IMR-90 (cell line): Measurements from ENCODE around the gene WNT6. TPM values are rescaled to one million over a fixed set of nuclear protein-coding genes. Genes with fewer than 3 reads are reported as not detected.

Experiments used
- ATAC-seq: fragments of 200-7000 bp; cut with Tn5 transposase; 2 replicates; pipeline ENCODE4 v1.9.1; 2020; ENCODE audit warnings: low read depth, mild to moderate bottlenecking, moderate library complexity
- BruUV-seq: library from RNA; stranded (reverse); fragments of 400-500 nt; replicated peaks from 2 replicates; lab custom pipeline; 2021; lab: Mats Ljungman, UMichigan
- CTCF ChIA-PET: fragments of 300-600 bp; formaldehyde crosslinking; extraction: SDS; loops from one replicate; lab custom pipeline; 2021; ENCODE audit warnings: antibody characterized with exemption; lab: Yijun Ruan, JAX
- POLR2A ChIA-PET: fragments of 300-600 bp; sonication (Branson Sonifier 250); formaldehyde crosslinking; loops from one replicate; lab custom pipeline; 2022; ENCODE audit warnings: antibody characterized with exemption; ENCODE audit not compliant: unreplicated experiment; lab: Charles Lee
- DNase-seq: peaks from one replicate; pipeline ENCODE4 v3.0.0; 2013
- H2AFZ ChIP-seq: replicated peaks from 2 replicates; pipeline ENCODE3; 2013; ENCODE audit warnings: low read length, mild to moderate bottlenecking; ENCODE audit not compliant: poor library complexity
- H2AK5ac ChIP-seq: 2 replicates; pipeline ENCODE4 v1.6.1; 2013; ENCODE audit warnings: low read depth, low read length, inconsistent platforms
- H2AK9ac ChIP-seq: replicated peaks from 2 replicates; pipeline ENCODE3; 2013; ENCODE audit warnings: mild to moderate bottlenecking, low read depth, low read length, moderate library complexity; ENCODE audit not compliant: poor library complexity
- H2BK120ac ChIP-seq: 2 replicates; pipeline ENCODE4 v1.6.1; 2013; ENCODE audit warnings: low read depth, low read length, inconsistent platforms
- H2BK15ac ChIP-seq: 3 replicates; pipeline ENCODE4 v1.6.1; 2013; ENCODE audit warnings: low read depth, low read length, inconsistent platforms
- H2BK20ac ChIP-seq: 2 replicates; pipeline ENCODE4 v1.6.1; 2013; ENCODE audit warnings: low read depth, mild to moderate bottlenecking, inconsistent platforms, low read length, moderate library complexity
- H2BK5ac ChIP-seq: 2 replicates; pipeline ENCODE4 v1.6.1; 2013; ENCODE audit warnings: mild to moderate bottlenecking, low read depth, low read length, inconsistent platforms; ENCODE audit not compliant: poor library complexity, severe bottlenecking
- H3K14ac ChIP-seq: replicated peaks from 2 replicates; pipeline ENCODE4 v1.6.1; 2013; ENCODE audit warnings: low read depth, low read length, inconsistent platforms
- H3K18ac ChIP-seq: 2 replicates; pipeline ENCODE4 v1.6.1; 2013; ENCODE audit warnings: low read depth, low read length, control low read depth
- H3K23ac ChIP-seq: 2 replicates; pipeline ENCODE4 v1.6.1; 2013; ENCODE audit warnings: low read depth, low read length, inconsistent platforms
- H3K27ac ChIP-seq: 2 replicates; pipeline ENCODE4 v1.5.1; 2013; ENCODE audit warnings: mild to moderate bottlenecking, control low read depth, low read length; ENCODE audit not compliant: insufficient read depth
- H3K27me3 ChIP-seq: 2 replicates; pipeline ENCODE4 v1.6.1; 2013; ENCODE audit warnings: low read length; ENCODE audit not compliant: control insufficient read depth, insufficient read depth
- H3K36me3 ChIP-seq: 2 replicates; pipeline ENCODE4 v1.6.1; 2013; ENCODE audit warnings: low read length, mixed read lengths; ENCODE audit not compliant: control insufficient read depth, insufficient read depth
- H3K4ac ChIP-seq: 2 replicates; pipeline ENCODE4 v1.6.1; 2013; ENCODE audit warnings: low read depth, low read length, inconsistent platforms
- H3K4me1 ChIP-seq: 2 replicates; pipeline ENCODE4 v1.6.1; 2013; ENCODE audit warnings: low read length, mixed read lengths; ENCODE audit not compliant: control insufficient read depth, insufficient read depth
- H3K4me2 ChIP-seq: 2 replicates; pipeline ENCODE4 v1.6.1; 2013; ENCODE audit warnings: low read depth, mild to moderate bottlenecking, control low read depth, low read length, moderate library complexity
- H3K4me3 ChIP-seq: 2 replicates; pipeline ENCODE4 v1.5.1; 2013; ENCODE audit warnings: low read depth, mild to moderate bottlenecking, control low read depth, low read length, moderate library complexity; ENCODE audit not compliant: insufficient read depth
- H3K56ac ChIP-seq: 2 replicates; pipeline ENCODE4 v1.6.1; 2013; ENCODE audit warnings: low read length, inconsistent platforms; ENCODE audit not compliant: insufficient read depth; ENCODE audit errors: extremely low read depth
- H3K79me1 ChIP-seq, 2 experiments: 2 replicates each; pipeline ENCODE4 v1.6.1; 2013; ENCODE audit warnings: low read length in 2 of 2, inconsistent platforms in 1 of 2, low read depth in 1 of 2
- H3K9ac ChIP-seq: 2 replicates; pipeline ENCODE4 v1.6.1; 2013; ENCODE audit warnings: low read depth, low read length, control low read depth
- H3K9me1 ChIP-seq: 2 replicates; pipeline ENCODE4 v1.6.1; 2013; ENCODE audit warnings: low read length, inconsistent platforms; ENCODE audit not compliant: insufficient read depth
- H3K9me3 ChIP-seq: 2 replicates; pipeline ENCODE4 v1.6.1; 2013; ENCODE audit warnings: low read length; ENCODE audit not compliant: control insufficient read depth, insufficient read depth
- H4K20me1 ChIP-seq: 2 replicates; pipeline ENCODE4 v1.6.1; 2013; ENCODE audit warnings: low read length, inconsistent platforms; ENCODE audit not compliant: insufficient read depth
- H4K5ac ChIP-seq: 2 replicates; pipeline ENCODE4 v1.6.1; 2013; ENCODE audit warnings: mild to moderate bottlenecking, low read depth, low read length, control low read depth
- H4K8ac ChIP-seq, 2 experiments: 2 replicates each; pipeline ENCODE4 v1.6.1; 2013; ENCODE audit warnings: low read depth in 2 of 2, low read length in 2 of 2, control low read depth in 1 of 2, inconsistent platforms in 1 of 2
- H4K91ac ChIP-seq: 2 replicates; pipeline ENCODE4 v1.6.1; 2013; ENCODE audit warnings: low read depth, low read length, inconsistent platforms; ENCODE audit not compliant: insufficient read depth
- BHLHE40 ChIP-seq: fragments of 150-350 bp; IDR thresholded peaks from 2 replicates; pipeline ENCODE4 v1.6.1; 2016; ENCODE audit warnings: mild to moderate bottlenecking, low read depth, low read length
- CEBPB ChIP-seq: IDR thresholded peaks from 2 replicates; pipeline ENCODE4 v1.6.1; 2012; ENCODE audit warnings: low read depth, low read length, improper control_type of control experiment
- CHD1 ChIP-seq: IDR thresholded peaks from 2 replicates; pipeline ENCODE4 v1.6.1; 2012; ENCODE audit warnings: low read depth, low read length, improper control_type of control experiment
- CTCF ChIP-seq: conservative IDR thresholded peaks from 2 replicates; pipeline ENCODE4 v1.5.1; 2012; ENCODE audit warnings: mild to moderate bottlenecking, low read depth, low read length, improper control_type of control experiment
- ELK1 ChIP-seq: fragments of 150-350 bp; IDR thresholded peaks from 2 replicates; pipeline ENCODE4 v1.6.1; 2016; ENCODE audit warnings: low read depth, mild to moderate bottlenecking, low read length, moderate library complexity, borderline replicate concordance
- FOS ChIP-seq: fragments of 150-350 bp; IDR thresholded peaks from 2 replicates; pipeline ENCODE4 v1.6.1; 2016; ENCODE audit warnings: low read depth, low read length
- MAFK ChIP-seq: IDR thresholded peaks from 2 replicates; pipeline ENCODE4 v1.6.1; 2012; ENCODE audit warnings: low read depth, low read length, improper control_type of control experiment
- MAZ ChIP-seq: IDR thresholded peaks from 2 replicates; pipeline ENCODE4 v1.6.1; 2012; ENCODE audit warnings: low read depth, mild to moderate bottlenecking, low read length, improper control_type of control experiment, moderate library complexity, borderline replicate concordance
- MXI1 ChIP-seq: IDR thresholded peaks from 2 replicates; pipeline ENCODE4 v1.6.1; 2012; ENCODE audit warnings: low read depth, mild to moderate bottlenecking, low read length, moderate library complexity, borderline replicate concordance
- NFE2L2 ChIP-seq: fragments of 150-350 bp; IDR thresholded peaks from 2 replicates; pipeline ENCODE4 v1.6.1; 2016; ENCODE audit warnings: low read depth, mild to moderate bottlenecking, low read length
- POLR2A ChIP-seq: IDR thresholded peaks from 2 replicates; pipeline ENCODE4 v1.6.1; 2012; ENCODE audit warnings: mild to moderate bottlenecking, low read depth, low read length
- RAD21 ChIP-seq: IDR thresholded peaks from 2 replicates; pipeline ENCODE4 v1.6.1; 2012; ENCODE audit warnings: low read length, improper control_type of control experiment
- RCOR1 ChIP-seq: IDR thresholded peaks from 2 replicates; pipeline ENCODE4 v1.6.1; 2012; ENCODE audit warnings: mild to moderate bottlenecking, low read length, improper control_type of control experiment; ENCODE audit not compliant: insufficient replicate concordance
- RFX5 ChIP-seq: IDR thresholded peaks from 2 replicates; pipeline ENCODE4 v1.8.0; 2012; ENCODE audit warnings: low read depth, mild to moderate bottlenecking, low read length, moderate library complexity
- SMC3 ChIP-seq: fragments of 150-350 bp; IDR thresholded peaks from 2 replicates; pipeline ENCODE4 v1.6.1; 2016; ENCODE audit warnings: low read depth, mild to moderate bottlenecking, antibody characterized with exemption, low read length, moderate library complexity
- USF2 ChIP-seq: fragments of 150-350 bp; IDR thresholded peaks from 2 replicates; pipeline ENCODE4 v1.6.1; 2017; ENCODE audit warnings: mild to moderate bottlenecking, antibody characterized with exemption, low read length, low read depth
- WGBS, 2 experiments: methylation state at CpG; one replicate each; pipeline versions ENCODE4 v1.1.5 to v1.1.7; 2013; ENCODE audit warnings: missing lambda C conversion rate in 2 of 2; ENCODE audit not compliant: insufficient read length in 1 of 2; ENCODE audit errors: extremely low coverage in 2 of 2; 5-methylcytosine and 5-hydroxymethylcytosine counted together
- dilution Hi-C: fragments of 300-500 bp; cut with HindIII; formaldehyde crosslinking; loops from one replicate; pipeline ENCODE4 v1.14.3; 2018; ENCODE audit warnings: low sequenced_read_pairs; ENCODE audit not compliant: unreplicated experiment
- in situ Hi-C: fragments of 300-500 bp; cut with MboI; formaldehyde crosslinking; loops from 3 replicates; pipeline ENCODE4 v1.14.3; 2019; ENCODE audit warnings: low sequenced_read_pairs, inconsistent platforms, mixed read lengths
- intact Hi-C: fragments of 100-400 bp; cut with micrococcal nuclease; formaldehyde crosslinking; loops from 2 replicates; pipeline ENCODE4 v1.10.0; 2022
- polyA plus RNA-seq, 3 experiments: library from polyadenylated mRNA; depleted of rRNA; stranded (reverse); fragments of >200 nt; gene quantifications; 2 replicates each; pipeline ENCODE4 v1.2.3, GENCODE V29; 2012; ENCODE audit warnings: low replicate concordance in 1 of 3
- total RNA-seq: library from RNA; depleted of rRNA; stranded (reverse); fragments of >200 nt; gene quantifications from 2 replicates; pipeline ENCODE4 v1.2.3, GENCODE V29; 2012

Gene WNT6
- total and polyA plus RNA-seq, 2 of the 4 experiments (the other 2 are of a cell fraction): not detected

- H3K27me3 ChIP-seq: no peaks in the 10 kb centered on the region; the same call in 1 of the 2 replicates
- POLR2A ChIA-PET: no interaction called here
- 98% methylated on average over 8 of the region's 21 CpGs; no CpG with 5 or more reads in 1 of the 2 experiments for WGBS, 2 experiments
These were observed 47.3 kb upstream of the WNT6 start for GRCh38 chr2:218812096-218812815.

More at GRCh38 chr2:218812096-218812815, 47.3 kb upstream of the WNT6 start:
- H2BK15ac ChIP-seq: no peak overlapping the region
- intact Hi-C loops: no loop called here
- H3K9me1 ChIP-seq: peaks cover 5% of the 10 kb centered on the region; the same call in 1 of the 2 replicates
- no peak for ATAC-seq
- H3K36me3 ChIP-seq: peaks cover 24% of the 10 kb centered on the region
- DNase-seq: no peak
- no peak overlapping the region for H3K18ac ChIP-seq
- H4K8ac ChIP-seq: no peak overlapping the region
- no peak overlapping the region for H2AK5ac ChIP-seq
- no peak overlapping the region for H2BK120ac ChIP-seq
- H3K27ac ChIP-seq: no peak overlapping the region
- no peak overlapping the region for H2AFZ ChIP-seq
- H3K9me3 ChIP-seq: no peaks in the 10 kb centered on the region
- H3K56ac ChIP-seq: no peak overlapping the region
- BruUV-seq: no TSS peak
- dilution Hi-C loops: no loop called here
- no peaks in the 10 kb centered on the region for H4K20me1 ChIP-seq
- H3K9ac ChIP-seq: no peak overlapping the region
- H4K91ac ChIP-seq: no peak overlapping the region
- H2BK20ac ChIP-seq: no peak overlapping the region
- CTCF ChIA-PET: no interaction called here
- TF ChIP-seq BHLHE40 (no peak), RCOR1 (no peak), RAD21 (no peak), ELK1 (no peak), RFX5 (no peak), POLR2A (no peak), MAFK (no peak), CEBPB (no peak), CTCF (no peak), MAZ (no peak), MXI1 (no peak), USF2 (no peak), CHD1 (no peak), SMC3 (no peak), FOS (no peak), NFE2L2 (no peak)
- no peak overlapping the region for H3K4me3 ChIP-seq
- H3K4me2 ChIP-seq: no peak overlapping the region
- no peak overlapping the region for H2BK5ac ChIP-seq
- H2AK9ac ChIP-seq: no peak overlapping the region
- H3K23ac ChIP-seq: no peak overlapping the region
- no peaks in the 10 kb centered on the region; a peak in 1 of 4 replicates for H3K79me1 ChIP-seq
- H3K14ac ChIP-seq: no peak overlapping the region
- no peak overlapping the region for H4K5ac ChIP-seq
- H3K4ac ChIP-seq: no peak overlapping the region
- H3K4me1 ChIP-seq: peaks cover 2% of the 10 kb centered on the region
- in situ Hi-C loops: no loop called here
